Colonic mucosa (tissue), 4 donors: ENCODE measurements around the gene CACNA1D. TPM values are rescaled to one million over a fixed set of nuclear protein-coding genes. Genes with fewer than 3 reads are reported as not detected.

Experiments used
- DNase-seq: peaks from one replicate; pipeline ENCODE4 v3.0.0-alpha.2; 2020
- H3K27ac ChIP-seq: fragments of 200-600 bp; one replicate; pipeline ENCODE4 v1.8.0; 2021
- H3K27me3 ChIP-seq: fragments of 200-600 bp; one replicate; pipeline ENCODE4 v1.8.0; 2021
- H3K36me3 ChIP-seq: fragments of 200-600 bp; one replicate; pipeline ENCODE4 v1.8.0; 2021
- H3K4me1 ChIP-seq: fragments of 200-600 bp; one replicate; pipeline ENCODE4 v1.8.0; 2021; ENCODE audit warnings: mild to moderate bottlenecking
- H3K4me3 ChIP-seq: fragments of 200-600 bp; one replicate; pipeline ENCODE4 v1.8.0; 2021
- H3K9ac ChIP-seq, 2 donors: one replicate each; pipeline ENCODE4 v1.7.0; 2013; ENCODE audit warnings: control low read depth in 2 of 2, low read depth in 2 of 2, low read length in 2 of 2
- H3K9me3 ChIP-seq: fragments of 200-600 bp; one replicate; pipeline ENCODE4 v1.8.0; 2021
- CTCF ChIP-seq: fragments of 200-600 bp; IDR thresholded peaks from one replicate; pipeline ENCODE4 v1.8.0; 2022; ENCODE audit warnings: antibody characterized with exemption, mild to moderate bottlenecking
- intact Hi-C: fragments of 100-400 bp; cut with DNase I; formaldehyde crosslinking; loops from one replicate; pipeline ENCODE4 v1.14.1; 2022
- total RNA-seq, 2 donors: library from RNA; stranded (reverse); fragmentation: NEBNext Ultra II Directional in 1 of 2; extraction: Animal tissue kit (Norgen Biotek cat#: 25700) in 1 of 2; gene quantifications; one replicate each; pipeline ENCODE4 v1.2.1, GENCODE V29; 2021
- donor health status: healthy.
- donor health status: DM: no; HTN: no; CAD: no.
- donor health status: DM: no; HTN: no; CAD: no.

Gene CACNA1D
- total RNA-seq, 2 donors from 2014 or later = 9.6 to 17.1 TPM

- no peak for TF ChIP-seq CTCF
- Histone ChIP-seq H3K36me3 (no peaks in the 10 kb centered on the region), H3K27ac (no peak overlapping the region), H3K9me3 (no peaks in the 10 kb centered on the region), H3K4me1 (no peaks in the 10 kb centered on the region), H3K4me3 (no peak overlapping the region), H3K9ac (no peak overlapping the region), H3K27me3 (no peaks in the 10 kb centered on the region)
- DNase-seq = no peak
- intact Hi-C loops = no loop called here
Measured at GRCh38 chr3:53800041-53800906, 305.9 kb downstream of the CACNA1D start.

DNA sequence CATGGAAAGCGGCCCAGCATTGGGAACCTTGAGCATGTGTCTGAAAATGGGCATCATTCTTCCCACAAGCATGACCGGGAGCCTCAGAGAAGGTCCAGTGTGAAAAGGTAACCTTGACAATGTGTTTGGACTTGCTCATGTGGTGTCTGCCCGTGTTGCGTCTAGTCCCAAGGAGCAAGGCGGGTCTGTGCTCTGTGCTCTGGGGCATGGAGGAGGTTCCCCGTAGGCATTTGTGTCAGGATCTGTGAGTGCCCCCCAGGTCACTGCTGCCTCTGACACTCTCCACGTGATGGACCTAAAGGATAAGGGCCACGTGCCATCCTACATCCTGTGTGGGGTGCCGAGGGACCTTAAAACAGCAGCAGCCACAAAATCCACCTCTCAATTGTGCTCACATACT, 306.9 kb downstream of the CACNA1D start:
- no peak overlapping the region for H3K9ac ChIP-seq
- no peaks in the 10 kb centered on the region for H3K4me1 ChIP-seq
- H3K9me3 ChIP-seq = no peaks in the 10 kb centered on the region
- no peak for TF ChIP-seq CTCF
- no peak for DNase-seq
- no peaks in the 10 kb centered on the region for H3K27me3 ChIP-seq
- H3K4me3 ChIP-seq = no peak overlapping the region
- intact Hi-C loops = no loop called here
- H3K36me3 ChIP-seq = no peaks in the 10 kb centered on the region
- H3K27ac ChIP-seq = no peak overlapping the region

GRCh38 chr3:53802256-53802880, 308.0 kb downstream of the CACNA1D start:
- DNase-seq = no peak
- intact Hi-C loops = no loop called here
- Histone ChIP-seq H3K36me3 (no peaks in the 10 kb centered on the region), H3K27ac (no peak overlapping the region), H3K9me3 (no peaks in the 10 kb centered on the region), H3K27me3 (no peaks in the 10 kb centered on the region), H3K9ac (no peak overlapping the region), H3K4me1 (peaks cover 6% of the 10 kb centered on the region), H3K4me3 (no peak overlapping the region)
- TF ChIP-seq CTCF = no peak

GRCh38 chr3:53803124-53803815, 308.9 kb downstream of the CACNA1D start:
- no peak for TF ChIP-seq CTCF
- Histone ChIP-seq H3K4me1 (peaks cover 7% of the 10 kb centered on the region), H3K9ac (no peak overlapping the region), H3K27ac (no peak overlapping the region), H3K36me3 (no peaks in the 10 kb centered on the region), H3K9me3 (no peaks in the 10 kb centered on the region), H3K27me3 (no peaks in the 10 kb centered on the region), H3K4me3 (no peak overlapping the region)
- intact Hi-C loops = no loop called here
- no peak for DNase-seq

GRCh38 chr3:53803816-53804695, 309.6 kb downstream of the CACNA1D start:
- no peak overlapping the region for H3K4me3 ChIP-seq
- H3K36me3 ChIP-seq = no peaks in the 10 kb centered on the region
- intact Hi-C loops = no loop called here
- no peak overlapping the region for H3K9ac ChIP-seq
- TF ChIP-seq CTCF = no peak
- no peak for DNase-seq
- H3K27me3 ChIP-seq = no peaks in the 10 kb centered on the region
- H3K27ac ChIP-seq = no peak overlapping the region
- H3K9me3 ChIP-seq = no peaks in the 10 kb centered on the region
- H3K4me1 ChIP-seq = peaks cover 7% of the 10 kb centered on the region
